ENCODE data around the gene LCN2. TPM values are rescaled to one million over a fixed set of nuclear protein-coding genes. Genes with fewer than 3 reads are reported as not detected.

Gene LCN2
- total and polyA plus RNA-seq, 12 donors = 0.34 to 2.7 (median 0.62) TPM; not detected in 5

GRCh38 chr9:128175102-128175563 lies 25.9 kb downstream of the LCN2 start:
- TF ChIP-seq CTCF (IDR thresholded peaks at IDR 0.05) = no peak
- H3K4me3 ChIP-seq = no peak overlapping the region
- no peaks in the 10 kb centered on the region for H3K4me1 ChIP-seq
- H3K27me3 ChIP-seq = no peaks in the 10 kb centered on the region
- H3K9me3 ChIP-seq = no peaks in the 10 kb centered on the region
- no peak overlapping the region for H3K27ac ChIP-seq
- no peak for ATAC-seq
- H3K36me3 ChIP-seq = peaks cover 9 to 97% (median 49%) of the 10 kb centered on the region in 9 donors
- DNase-seq = no peak
- 87% methylated on average over 8 of the region's 8 CpGs for WGBS, 2 donors
- intact Hi-C loops (cut with DNase I) = no loop called here

GRCh38 chr9:128175726-128176125 lies 26.5 kb downstream of the LCN2 start:
- no peak for TF ChIP-seq CTCF (IDR thresholded peaks at IDR 0.05)
- ATAC-seq (no peak), DNase-seq (no peak)
- intact Hi-C loops (cut with DNase I) = no loop called here
- H3K27ac ChIP-seq = no peak overlapping the region
- no peaks in the 10 kb centered on the region for H3K9me3 ChIP-seq
- no peaks in the 10 kb centered on the region for H3K27me3 ChIP-seq
- no peak overlapping the region for H3K4me3 ChIP-seq
- WGBS, 2 donors = 88 to 89% methylated on average over 2 of the region's 2 CpGs
- no peaks in the 10 kb centered on the region for H3K4me1 ChIP-seq
- H3K36me3 ChIP-seq = peaks cover 9 to 97% (median 54%) of the 10 kb centered on the region in 9 donors

- Histone ChIP-seq H3K4me1 (no peaks in the 10 kb centered on the region), H3K27me3 (no peaks in the 10 kb centered on the region), H3K27ac (no peak overlapping the region), H3K4me3 (no peak overlapping the region), H3K9me3 (no peaks in the 10 kb centered on the region), H3K36me3 (peaks cover 9 to 92% (median 64%) of the 10 kb centered on the region in 9 donors)
- no peak for TF ChIP-seq CTCF (IDR thresholded peaks at IDR 0.05)
- no peak for ATAC-seq
- 98% methylated on average over 11 of the region's 11 CpGs for WGBS, 2 donors
- DNase-seq = no peak
- intact Hi-C loops (cut with DNase I) = no loop called here
Measured at GRCh38 chr9:128178806-128179431, 29.7 kb downstream of the LCN2 start.

- Histone ChIP-seq H3K36me3 (peaks cover 9 to 92% (median 73%) of the 10 kb centered on the region in 9 donors), H3K4me1 (no peaks in the 10 kb centered on the region), H3K4me3 (no peak overlapping the region), H3K27ac (no peak overlapping the region), H3K9me3 (no peaks in the 10 kb centered on the region), H3K27me3 (no peaks in the 10 kb centered on the region)
- intact Hi-C loops (cut with DNase I) = no loop called here
- WGBS, 2 donors = 95 to 99% methylated on average over 8 of the region's 8 CpGs
- no peak for TF ChIP-seq CTCF (IDR thresholded peaks at IDR 0.05)
- no peak for ATAC-seq
- no peak for DNase-seq
Measured at GRCh38 chr9:128180001-128180400, 30.7 kb downstream of the LCN2 start.

All from heart right ventricle (tissue), 16 donors.